Measurements from ENCODE around the gene ZBP1. TPM values are rescaled to one million over a fixed set of nuclear protein-coding genes. Genes with fewer than 3 reads are reported as not detected.

The ZBP1 gene
- total RNA-seq, 1 experiment from 2014 or later: not detected

- no peak overlapping the region for H2AFZ ChIP-seq
- H3K27ac ChIP-seq: no peak overlapping the region
- TF ChIP-seq CTCF (conservative IDR thresholded peaks at IDR 0.05) (no peak), EZH2 (IDR thresholded peaks at IDR 0.05; ENCODE audit: low read depth) (no peak)
- ChIA-PET POLR2A (ENCODE audit: unreplicated experiment) (no interaction called here), CTCF (no interaction called here)
- H3K79me2 ChIP-seq (ENCODE audit: low read depth): no peaks in the 10 kb centered on the region
- H3K27me3 ChIP-seq (ENCODE audit: insufficient read depth, low read depth): no peaks in the 10 kb centered on the region
- H3F3A ChIP-seq (ENCODE audit: insufficient read depth, low read depth): peaks cover 3% of the 10 kb centered on the region
- H3K4me3 ChIP-seq: no peak overlapping the region
- intact Hi-C loops (cut with micrococcal nuclease; ENCODE audit: unreplicated experiment): loop anchor here (10.0 kb wide), 1 partner anchor 189 kb away; no protein-coding TSS in a partner anchor
- H3K4me2 ChIP-seq: no peak overlapping the region
- BruUV-seq (replicated peaks): no TSS peak
- no peaks in the 10 kb centered on the region for H3K9me2 ChIP-seq (ENCODE audit: insufficient read depth)
- H3K4me1 ChIP-seq (replicated peaks; ENCODE audit: insufficient read depth): peaks cover 14% of the 10 kb centered on the region
- DNase-seq: no peak
- H3K36me3 ChIP-seq (ENCODE audit: low read depth): no peaks in the 10 kb centered on the region
- no peaks in the 10 kb centered on the region for H4K20me1 ChIP-seq (ENCODE audit: insufficient read depth)
- H3K9me3 ChIP-seq (ENCODE audit: insufficient read depth, low read depth): peaks cover 5% of the 10 kb centered on the region
These were observed 5.1 kb upstream of the ZBP1 start for GRCh38 chr20:57625181-57625958.

- intact Hi-C loops (cut with micrococcal nuclease; ENCODE audit: unreplicated experiment): loop anchor here (10.0 kb wide), 1 partner anchor 191 kb away; no protein-coding TSS in a partner anchor
- no peak for DNase-seq
- peaks cover 3% of the 10 kb centered on the region for H3F3A ChIP-seq (ENCODE audit: insufficient read depth, low read depth)
- H3K27ac ChIP-seq: no peak overlapping the region
- no peak overlapping the region for H3K4me2 ChIP-seq
- H3K4me3 ChIP-seq: no peak overlapping the region
- H3K27me3 ChIP-seq (ENCODE audit: insufficient read depth, low read depth): no peaks in the 10 kb centered on the region
- BruUV-seq (replicated peaks): no TSS peak
- no peaks in the 10 kb centered on the region for H3K79me2 ChIP-seq (ENCODE audit: low read depth)
- peaks cover 5% of the 10 kb centered on the region for H3K9me3 ChIP-seq (ENCODE audit: insufficient read depth, low read depth)
- no peaks in the 10 kb centered on the region for H3K36me3 ChIP-seq (ENCODE audit: low read depth)
- TF ChIP-seq CTCF (conservative IDR thresholded peaks at IDR 0.05): no peak
- no peak for TF ChIP-seq EZH2 (IDR thresholded peaks at IDR 0.05; ENCODE audit: low read depth)
- no peak overlapping the region for H2AFZ ChIP-seq
- no peaks in the 10 kb centered on the region for H4K20me1 ChIP-seq (ENCODE audit: insufficient read depth)
- ChIA-PET CTCF (interaction anchor here (0.6 kb wide), 1 partner anchor 526 kb away, joined by 3 read pairs; no protein-coding TSS in a partner anchor), POLR2A (ENCODE audit: unreplicated experiment) (interaction anchor here (0.6 kb wide), 1 partner anchor 193 kb away, joined by 21 read pairs; no protein-coding TSS in a partner anchor)
- peaks cover 14% of the 10 kb centered on the region for H3K4me1 ChIP-seq (replicated peaks; ENCODE audit: insufficient read depth)
- H3K9me2 ChIP-seq (ENCODE audit: insufficient read depth): no peaks in the 10 kb centered on the region
These were observed 3.9 kb upstream of the ZBP1 start for GRCh38 chr20:57624124-57624523.

GRCh38 chr20:57622579-57623381, 2.6 kb upstream of the ZBP1 start:
- H3K4me2 ChIP-seq: peak overlapping the region; percentile 18
- DNase-seq: peak; percentile 83 to 90
- intact Hi-C loops (cut with micrococcal nuclease; ENCODE audit: unreplicated experiment): loop anchor here (1.0 to 10.0 kb wide), 6 partner anchors 70 to 587 kb away; no protein-coding TSS in a partner anchor
- H3K4me3 ChIP-seq: no peak overlapping the region
- no peak overlapping the region for H3K27ac ChIP-seq
- H2AFZ ChIP-seq: no peak overlapping the region
- H3K36me3 ChIP-seq (ENCODE audit: low read depth): no peaks in the 10 kb centered on the region
- H3K4me1 ChIP-seq (replicated peaks; ENCODE audit: insufficient read depth): peaks cover 24% of the 10 kb centered on the region
- no peaks in the 10 kb centered on the region for H4K20me1 ChIP-seq (ENCODE audit: insufficient read depth)
- no peaks in the 10 kb centered on the region for H3K9me2 ChIP-seq (ENCODE audit: insufficient read depth)
- H3F3A ChIP-seq (ENCODE audit: insufficient read depth, low read depth): peaks cover 11% of the 10 kb centered on the region
- H3K9me3 ChIP-seq (ENCODE audit: insufficient read depth, low read depth): peaks cover 5% of the 10 kb centered on the region
- ChIA-PET POLR2A (ENCODE audit: unreplicated experiment) (no interaction called here), CTCF (interaction anchor here (0.5 to 1.5 kb wide), 15 partner anchors 26 to 586 kb away, joined by 3 to 7 read pairs (median 4); no protein-coding TSS in a partner anchor)
- no peaks in the 10 kb centered on the region for H3K27me3 ChIP-seq (ENCODE audit: insufficient read depth, low read depth)
- peak; percentile 99 for TF ChIP-seq CTCF (conservative IDR thresholded peaks at IDR 0.05)
- TF ChIP-seq EZH2 (IDR thresholded peaks at IDR 0.05; ENCODE audit: low read depth): no peak
- H3K79me2 ChIP-seq (ENCODE audit: low read depth): no peaks in the 10 kb centered on the region
- BruUV-seq (replicated peaks): no TSS peak

All from PC-9 (cell line).